Thyroid gland (tissue), 4 donors: Measurements from ENCODE around the gene C10orf67. TPM values are rescaled to one million over a fixed set of nuclear protein-coding genes. Genes with fewer than 3 reads are reported as not detected.

Experiments used
- DNase-seq, 2 donors: peaks; one replicate each; pipeline ENCODE4 v3.0.0-alpha.2; 2019
- H3K27ac ChIP-seq, 3 donors: fragments of 200-600 bp; sonication (generic); 1 replicate in 2 of 3; 2 replicates in 1 of 3; pipeline ENCODE4 v1.5.1; 2016 to 2019; ENCODE audit warnings: mild to moderate bottlenecking in 1 of 3, moderate library complexity in 1 of 3
- H3K27me3 ChIP-seq: fragments of 200-600 bp; sonication (generic); one replicate; pipeline ENCODE4 v1.5.1; 2019
- H3K36me3 ChIP-seq, 2 donors: fragments of 200-600 bp; sonication (generic); one replicate each; pipeline ENCODE4 v1.5.1; 2016 to 2019
- H3K4me1 ChIP-seq, 2 donors: fragments of 200-600 bp; sonication (generic); one replicate each; pipeline ENCODE4 v1.5.1; 2017 to 2019
- H3K4me3 ChIP-seq, 3 donors: fragments of 200-600 bp; sonication (generic); replicated peaks in 1 of 3; 1 replicate in 2 of 3; 2 replicates in 1 of 3; pipeline ENCODE4 v1.5.1; 2016; ENCODE audit warnings: mild to moderate bottlenecking in 1 of 3
- H3K9me3 ChIP-seq: fragments of 200-600 bp; sonication (generic); one replicate; pipeline ENCODE4 v1.5.1; 2017
- CTCF ChIP-seq, 6 experiments: fragments of 200-600 bp in 3 of 6; fragments of 450-650 bp in 3 of 6; sonication (generic) in 3 of 6; IDR thresholded peaks; one replicate each; pipeline ENCODE4 v1.5.1; 2016 to 2019; ENCODE audit warnings: antibody characterized with exemption in 6 of 6, mild to moderate bottlenecking in 2 of 6, inconsistent platforms in 1 of 6, moderate library complexity in 1 of 6
- POLR2A ChIP-seq, 2 donors: fragments of 450-650 bp; IDR thresholded peaks; one replicate each; pipeline ENCODE4 v1.6.1; 2017; ENCODE audit warnings: antibody characterized with exemption in 2 of 2, mild to moderate bottlenecking in 2 of 2, moderate library complexity in 1 of 2
- WGBS, 2 donors: methylation state at CpG; one replicate each; pipeline ENCODE4 v1.1.5; 2017; 5-methylcytosine and 5-hydroxymethylcytosine counted together
- intact Hi-C: fragments of 100-400 bp; cut with DNase I; formaldehyde crosslinking; loops from one replicate; pipeline ENCODE4 v1.15.1; 2023
- total RNA-seq, 4 donors: library from RNA; depleted of rRNA; stranded (reverse); fragments of >200 nt; gene quantifications; one replicate each; pipeline ENCODE4 v1.2.3, GENCODE V29; 2016

C10orf67 gene
- total RNA-seq, 4 donors from 2014 or later: 0.13 to 0.98 (median 0.54) TPM; not detected in 1

DNA sequence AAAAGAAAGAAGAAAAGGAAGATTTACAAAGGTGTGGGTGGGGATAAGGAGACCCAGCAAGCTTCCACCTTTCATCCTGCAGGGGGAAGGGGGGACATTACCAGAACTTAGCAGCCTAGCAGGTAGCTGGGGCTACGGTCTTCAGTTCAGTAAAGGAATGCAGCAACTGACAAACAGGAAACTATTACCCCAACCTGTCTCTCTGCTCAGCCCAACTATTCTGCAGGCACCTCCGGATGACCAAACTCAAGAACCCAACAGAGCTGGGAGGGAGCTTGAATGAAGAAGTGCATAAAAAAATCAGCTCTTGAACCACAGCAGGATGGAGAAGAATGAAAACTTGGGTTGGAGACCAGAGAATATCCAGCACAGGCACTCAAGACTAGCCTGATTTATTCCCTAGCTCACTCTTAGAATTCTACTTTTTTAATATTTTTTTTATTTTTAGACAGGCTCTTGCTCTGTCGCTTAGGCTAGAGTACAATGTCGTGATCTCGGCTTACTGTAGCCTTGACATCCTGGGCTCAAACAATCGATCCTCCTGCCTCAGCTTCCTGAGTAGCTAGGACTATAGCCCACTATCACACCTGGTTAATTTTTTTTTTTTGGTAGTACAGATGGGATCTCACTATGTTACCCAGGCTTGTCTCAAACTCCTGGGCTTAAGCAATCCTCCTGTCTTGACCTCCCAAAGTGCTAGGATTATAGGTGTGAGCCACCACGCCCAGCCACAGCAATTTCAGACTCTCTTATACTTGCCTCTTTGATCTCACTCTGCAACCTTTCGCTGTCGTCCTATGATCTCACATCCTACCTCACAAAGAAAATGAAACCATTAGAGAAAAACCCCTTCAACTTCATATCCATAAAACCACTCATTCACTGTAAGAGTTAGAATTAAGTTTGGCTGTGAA lies 18.5 kb upstream of the C10orf67 start:
- peaks cover 3 to 4% of the 10 kb centered on the region in 2 donors for H3K4me1 ChIP-seq
- no peak for TF ChIP-seq POLR2A (IDR thresholded peaks at IDR 0.05)
- TF ChIP-seq CTCF (IDR thresholded peaks at IDR 0.05): no peak
- no peaks in the 10 kb centered on the region for H3K9me3 ChIP-seq
- 86% methylated on average over 9 of the region's 9 CpGs for WGBS, 2 donors
- no peaks in the 10 kb centered on the region for H3K36me3 ChIP-seq
- no peak overlapping the region for H3K4me3 ChIP-seq
- no peak for DNase-seq
- H3K27ac ChIP-seq: no peak overlapping the region
- intact Hi-C loops: loop anchor here (10.0 kb wide), 1 partner anchor 72 kb away; the partner anchor contains the start of gene OTUD1
- H3K27me3 ChIP-seq: no peaks in the 10 kb centered on the region

GRCh38 chr10:23362069-23362830 lies 17.7 kb upstream of the C10orf67 start:
- no peak for TF ChIP-seq POLR2A (IDR thresholded peaks at IDR 0.05)
- TF ChIP-seq CTCF (IDR thresholded peaks at IDR 0.05): no peak
- H3K27me3 ChIP-seq: no peaks in the 10 kb centered on the region
- H3K9me3 ChIP-seq: no peaks in the 10 kb centered on the region
- H3K27ac ChIP-seq: no peak overlapping the region
- intact Hi-C loops: loop anchor here (10.0 kb wide), 1 partner anchor 73 kb away; the partner anchor contains the start of gene OTUD1
- H3K4me1 ChIP-seq: no peaks in the 10 kb centered on the region
- 93 to 95% methylated on average over 1 of the region's 1 CpG for WGBS, 2 donors
- no peak for DNase-seq
- no peaks in the 10 kb centered on the region for H3K36me3 ChIP-seq
- no peak overlapping the region for H3K4me3 ChIP-seq

DNA sequence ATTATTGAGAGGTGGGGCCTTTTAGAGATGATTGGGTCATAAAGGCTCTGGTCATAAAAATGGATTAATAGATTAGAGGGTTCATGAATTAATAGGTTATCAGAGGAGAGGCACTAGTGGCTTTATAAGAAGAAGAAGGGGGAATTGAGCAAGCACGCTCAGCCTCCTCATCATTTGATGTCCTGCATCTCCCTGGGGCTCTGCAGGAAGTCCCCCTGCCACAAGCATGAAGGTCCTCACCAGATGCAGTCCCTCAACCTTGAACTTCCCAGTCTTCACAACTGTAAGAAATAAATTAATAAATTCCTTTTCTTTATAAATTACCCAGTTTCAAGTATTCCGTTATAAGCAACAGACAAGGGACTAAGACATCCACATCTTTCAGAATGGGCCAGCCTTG lies 17.1 kb upstream of the C10orf67 start:
- Histone ChIP-seq H3K36me3 (no peaks in the 10 kb centered on the region), H3K4me3 (no peak overlapping the region), H3K9me3 (no peaks in the 10 kb centered on the region), H3K4me1 (no peaks in the 10 kb centered on the region), H3K27ac (no peak overlapping the region), H3K27me3 (no peaks in the 10 kb centered on the region)
- TF ChIP-seq POLR2A (IDR thresholded peaks at IDR 0.05) (no peak), CTCF (IDR thresholded peaks at IDR 0.05) (no peak)
- no peak for DNase-seq
- intact Hi-C loops: loop anchor here (10.0 kb wide), 1 partner anchor 73 kb away; the partner anchor contains the start of gene OTUD1
- 93 to 99% methylated on average over 2 of the region's 2 CpGs for WGBS, 2 donors

DNA sequence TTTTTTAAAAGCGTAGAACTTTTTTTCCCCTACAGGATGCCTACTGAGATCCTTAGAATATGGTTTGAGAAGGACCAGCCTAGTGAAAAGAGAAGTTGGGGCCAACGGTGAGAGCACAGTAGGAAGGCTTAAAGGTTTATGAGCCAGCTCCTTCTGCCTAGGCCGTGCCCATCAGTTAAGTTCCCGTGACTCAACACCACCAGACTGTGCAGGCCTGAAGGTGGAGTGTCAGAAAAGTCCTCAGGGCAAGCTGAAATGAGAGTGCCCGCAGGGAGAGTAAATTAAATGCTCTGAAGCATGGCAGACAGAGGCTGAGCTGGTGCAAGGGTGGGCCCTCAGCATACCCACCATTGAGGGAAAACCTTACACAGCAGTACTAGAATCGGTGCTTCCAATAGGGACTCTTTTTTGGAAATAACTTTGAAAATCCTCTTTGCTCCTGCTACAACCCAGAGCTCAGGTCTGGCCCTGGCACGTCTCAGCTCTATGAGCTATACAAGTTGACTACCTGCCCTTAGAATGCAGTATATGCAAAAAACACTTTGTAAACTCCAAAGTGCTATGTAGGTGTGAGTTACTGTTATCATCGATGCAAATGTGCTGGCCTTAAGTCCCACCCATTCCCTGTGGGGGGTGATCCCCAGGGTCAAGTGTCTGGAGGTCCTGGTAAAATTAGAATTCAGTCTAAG lies 15.2 kb upstream of the C10orf67 start:
- 92% methylated on average over 8 of the region's 8 CpGs for WGBS, 2 donors
- Histone ChIP-seq H3K9me3 (no peaks in the 10 kb centered on the region), H3K4me1 (no peaks in the 10 kb centered on the region), H3K4me3 (no peak overlapping the region), H3K36me3 (no peaks in the 10 kb centered on the region), H3K27ac (no peak overlapping the region), H3K27me3 (no peaks in the 10 kb centered on the region)
- DNase-seq: no peak
- TF ChIP-seq CTCF (IDR thresholded peaks at IDR 0.05) (no peak), POLR2A (IDR thresholded peaks at IDR 0.05) (no peak)
- intact Hi-C loops: loop anchor here (10.0 kb wide), 1 partner anchor 75 kb away; the partner anchor contains the start of gene OTUD1
